ENCODE measurements around the gene ELOB. TPM values are rescaled to one million over a fixed set of nuclear protein-coding genes. Genes with fewer than 3 reads are reported as not detected.

The ELOB gene
- total RNA-seq, 1 experiment from 2014 or later, result 319 TPM

- no peak for TF ChIP-seq CTCF (conservative IDR thresholded peaks at IDR 0.05)
- H4K91ac ChIP-seq (ENCODE audit: insufficient read length, low read depth, low read length), result no peak overlapping the region
- no peak overlapping the region for H4K5ac ChIP-seq (ENCODE audit: insufficient read length, low read depth, low read length)
- no peak overlapping the region for H3K4ac ChIP-seq (ENCODE audit: low read depth, low read length)
- H2BK15ac ChIP-seq (ENCODE audit: low read depth, low read length), result no peak overlapping the region
- peak overlapping the region in 2 of 3 experiments; percentile 19 to 29; a peak in 2 of 7 replicates for H3K27ac Mint-ChIP-seq
- H3K36me3 Mint-ChIP-seq (ENCODE audit: insufficient read depth in 1 of 3, low read depth in 3 of 3), result no peaks in the 10 kb centered on the region
- no peak overlapping the region for H4K8ac ChIP-seq (replicated peaks; ENCODE audit: insufficient read length, low read depth, low read length)
- no peak for DNase-seq
- no peak overlapping the region for H2BK5ac ChIP-seq (ENCODE audit: insufficient read length, low read length)
- no peaks in the 10 kb centered on the region for H4K20me1 ChIP-seq (ENCODE audit: control insufficient read depth, insufficient read depth, insufficient read length)
- H3K23me2 ChIP-seq (ENCODE audit: insufficient read length, low read depth, low read length, poor library complexity, severe bottlenecking), result no peaks in the 10 kb centered on the region
- H2BK12ac ChIP-seq (ENCODE audit: insufficient read length, low read depth, low read length), result no peak overlapping the region
- H3K4me3 Mint-ChIP-seq, result no peak overlapping the region
- no peak overlapping the region for H3K9ac ChIP-seq (ENCODE audit: extremely low read depth, insufficient read length, low read length)
- H3K4me1 ChIP-seq (ENCODE audit: insufficient read depth, low read length), result no peaks in the 10 kb centered on the region
- no peak overlapping the region for H2BK20ac ChIP-seq (ENCODE audit: low read depth, low read length, poor library complexity, severe bottlenecking)
- H3K23ac ChIP-seq (ENCODE audit: insufficient read length, low read depth, low read length), result no peak overlapping the region
- H2BK120ac ChIP-seq (ENCODE audit: low read depth, low read length, poor library complexity, severe bottlenecking), result no peak overlapping the region
- no peak overlapping the region for H3K27ac ChIP-seq (ENCODE audit: insufficient read length, low read depth, low read length)
- no peaks in the 10 kb centered on the region for H3K79me1 ChIP-seq (ENCODE audit: insufficient read depth, low read depth, low read length, poor library complexity, severe bottlenecking)
- H3T11ph ChIP-seq (ENCODE audit: low read length), result no peak overlapping the region
- no peaks in the 10 kb centered on the region for H3K27me3 ChIP-seq (ENCODE audit: insufficient read depth, low read length)
- no CpG with 5 or more reads among the region's 19 CpGs for WGBS (ENCODE audit: extremely low coverage, insufficient read length, low lambda C conversion rate)
- H3K56ac ChIP-seq (ENCODE audit: insufficient read length, low read depth, low read length), result no peak overlapping the region
- no peaks in the 10 kb centered on the region for H3K9me3 Mint-ChIP-seq
- H3K9me3 ChIP-seq (ENCODE audit: control insufficient read depth, low read depth, low read length), result no peaks in the 10 kb centered on the region
- H3K4me2 ChIP-seq (ENCODE audit: insufficient read depth, insufficient read length, low read length), result no peak overlapping the region
- H2AK5ac ChIP-seq (ENCODE audit: insufficient read length, low read length), result no peak overlapping the region
- no peaks in the 10 kb centered on the region; the same call in 1 of the 2 replicates for H3K27me3 Mint-ChIP-seq (ENCODE audit: low read depth)
- H3K14ac ChIP-seq (ENCODE audit: insufficient read depth, low read length), result no peak overlapping the region
- H2AFZ ChIP-seq (ENCODE audit: low read length), result no peak overlapping the region
- H3K79me2 ChIP-seq (ENCODE audit: insufficient read depth, low read length), result no peaks in the 10 kb centered on the region
- peaks cover 9 to 14% of the 10 kb centered on the region in 2 experiments; a peak in 2 of 4 replicates for H3K4me1 Mint-ChIP-seq
- no peak overlapping the region for H3K18ac ChIP-seq (ENCODE audit: insufficient read length, low read depth, low read length)
Observed at GRCh38 chr16:2743007-2743810, 33.9 kb downstream of the ELOB start.
